ENCODE results near the gene RNF10. TPM values are rescaled to one million over a fixed set of nuclear protein-coding genes. Genes with fewer than 3 reads are reported as not detected.
A peak's percentile ranks its signal among the peaks of the same experiment; 100 is the strongest.

The RNF10 gene
- total RNA-seq, 4 donors from 2014 or later: 152 to 282 (median 247) TPM

DNA sequence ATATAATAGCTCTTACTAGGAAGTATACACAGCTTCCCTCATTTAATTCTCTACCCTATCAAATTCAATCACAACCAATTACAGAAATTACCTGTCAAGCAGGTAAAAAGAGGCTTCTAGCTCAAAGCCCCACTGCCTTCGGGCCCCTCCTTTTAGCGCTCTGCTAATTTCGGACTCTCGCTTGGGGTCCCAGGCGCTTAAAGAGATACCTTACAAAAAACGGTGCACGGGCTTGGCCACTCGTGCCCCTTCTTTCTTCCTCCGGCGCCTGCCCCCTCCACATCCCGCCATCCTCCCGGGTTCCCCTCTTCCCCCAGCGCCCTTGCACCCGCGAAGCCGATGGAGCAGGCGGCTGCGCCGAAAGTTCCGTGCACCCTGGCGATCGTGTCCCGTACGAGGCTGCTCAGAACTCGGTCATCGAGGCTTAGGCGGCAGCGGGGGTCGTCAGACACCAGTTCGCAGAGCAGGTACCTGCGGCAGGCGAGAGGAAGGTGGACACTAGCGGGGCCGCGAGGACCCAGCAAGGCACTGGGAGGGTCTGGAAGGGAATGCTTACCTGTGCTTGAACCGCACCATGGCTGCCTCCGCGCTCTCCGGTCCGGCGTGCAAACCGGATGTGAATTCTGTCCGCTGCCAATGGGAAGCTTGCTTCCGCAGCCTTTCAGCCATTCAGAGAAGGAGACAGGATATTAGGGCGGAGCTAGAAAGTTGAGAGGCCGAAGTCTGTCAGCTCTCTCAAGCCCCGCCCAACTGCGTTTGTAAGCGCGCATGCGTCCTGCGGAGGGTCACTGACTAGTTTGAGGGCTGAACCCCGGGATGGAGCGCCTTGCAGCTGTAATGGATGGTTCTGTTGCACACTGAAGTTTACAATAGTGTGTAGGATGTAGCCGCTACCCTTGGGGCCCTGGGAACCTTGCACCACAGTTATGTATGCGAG, 46.9 kb downstream of the RNF10 start, which contains the start of gene POP5:
TSS of gene POP5 (minus strand) at position 616 of the 937 bp plus-strand sequence. CDS start at position 576, 40 bp downstream.
- H3K9me3 ChIP-seq: no peaks in the 10 kb centered on the region
- peak within 1 kb of the TSS; percentile 68 to 86 (median 80) for H3K27ac ChIP-seq
- peak within 1 kb of the TSS; percentile 84 to 94 (median 92) for H3K4me3 ChIP-seq
- in situ Hi-C loops (cut with MboI; ENCODE audit: low sequenced_read_pairs in 4 of 4): loop anchor here (5.0 to 10.0 kb wide), 3 partner anchors 64 to 134 kb away; partner anchors contain the start of genes UNC119B (in 4 of the 4) and CABP1 (in 1 of the 4)
- TF ChIP-seq POLR2A (IDR thresholded peaks at IDR 0.05): peak; percentile 24 to 49
- no peak for TF ChIP-seq CTCF (IDR thresholded peaks at IDR 0.05 in 4 of 5, conservative IDR thresholded peaks at IDR 0.05 in 1 of 5)
- intact Hi-C loops (cut with DNase I; ENCODE audit: low total_unique reads): loop anchor here (1.0 to 10.0 kb wide), 6 partner anchors 44 to 436 kb away; partner anchors contain the start of genes C12orf43, DYNLL1 and SPPL3
- H3K36me3 ChIP-seq: peaks cover 0 to 38% of the 10 kb centered on the region in 2 donors
- ATAC-seq (peak; percentile 97), DNase-seq (peak; percentile 96)
- H3K27me3 ChIP-seq: no peaks in the 10 kb centered on the region
- H3K4me1 ChIP-seq: peaks cover 6 to 14% of the 10 kb centered on the region in 2 donors

DNA sequence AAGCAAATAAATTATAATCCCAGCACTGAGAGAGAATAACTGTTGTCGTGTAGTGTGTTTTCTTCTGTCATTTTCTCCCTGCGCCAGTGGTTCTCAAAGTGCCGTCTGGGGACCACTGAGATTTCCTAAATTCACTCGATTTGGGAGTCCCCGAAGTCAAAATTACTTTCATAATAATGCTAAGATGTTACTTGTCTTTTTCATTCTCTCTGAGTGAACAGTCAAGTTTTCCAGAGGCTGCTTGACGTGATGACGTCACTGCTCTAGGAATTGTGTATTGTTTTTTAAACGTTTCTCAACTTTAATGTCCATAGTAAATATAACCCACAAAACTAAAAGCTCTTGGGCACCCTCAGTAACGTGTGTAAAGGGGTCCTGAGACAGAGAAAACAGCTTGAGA, 47.8 kb downstream of the RNF10 start:
- Histone ChIP-seq H3K36me3 (peaks cover 0 to 29% of the 10 kb centered on the region in 2 donors), H3K4me3 (peak overlapping the region; percentile 84 to 94 (median 92)), H3K4me1 (peaks cover 6 to 14% of the 10 kb centered on the region in 2 donors), H3K27ac (peak overlapping the region in 3 of 4 donors; percentile 68 to 86 (median 83)), H3K9me3 (no peaks in the 10 kb centered on the region), H3K27me3 (no peaks in the 10 kb centered on the region)
- ATAC-seq (no peak), DNase-seq (no peak)
- TF ChIP-seq POLR2A (IDR thresholded peaks at IDR 0.05) (no peak), CTCF (IDR thresholded peaks at IDR 0.05 in 4 of 5, conservative IDR thresholded peaks at IDR 0.05 in 1 of 5) (no peak)
- in situ Hi-C loops (cut with MboI; ENCODE audit: low sequenced_read_pairs in 4 of 4) (loop anchor here (5.0 to 10.0 kb wide), 3 partner anchors 63 to 133 kb away; partner anchors contain the start of genes UNC119B (in 4 of the 4) and CABP1 (in 1 of the 4)), intact Hi-C loops (cut with DNase I; ENCODE audit: low total_unique reads) (loop anchor here (1.0 to 10.0 kb wide), 8 partner anchors 45 to 515 kb away; partner anchors contain the start of genes C12orf43, DYNLL1 and SPPL3)

- Histone ChIP-seq H3K27ac (no peak overlapping the region), H3K4me1 (peaks cover 10 to 18% of the 10 kb centered on the region in 2 donors), H3K27me3 (no peaks in the 10 kb centered on the region), H3K4me3 (no peak overlapping the region), H3K9me3 (no peaks in the 10 kb centered on the region), H3K36me3 (peaks cover 0 to 13% of the 10 kb centered on the region in 2 donors)
- intact Hi-C loops (cut with DNase I; ENCODE audit: low total_unique reads) (loop anchor here (1.0 to 10.0 kb wide), 10 partner anchors 46 to 527 kb away; partner anchors contain the start of genes C12orf43, DYNLL1 and SPPL3), in situ Hi-C loops (cut with MboI; ENCODE audit: low sequenced_read_pairs in 4 of 4) (loop anchor here (5.0 to 10.0 kb wide), 3 partner anchors 61 to 131 kb away; partner anchors contain the start of genes UNC119B (in 4 of the 4) and CABP1 (in 1 of the 4))
- TF ChIP-seq CTCF (IDR thresholded peaks at IDR 0.05 in 4 of 5, conservative IDR thresholded peaks at IDR 0.05 in 1 of 5): peak; percentile 89 to 95 (median 93)
- TF ChIP-seq POLR2A (IDR thresholded peaks at IDR 0.05): no peak
- peak; percentile 45 to 58 for DNase-seq
- peak; percentile 13 to 27 for ATAC-seq
Measured at GRCh38 chr12:120583478-120584030, 49.4 kb downstream of the RNF10 start.

Data from gastrocnemius medialis (tissue), 4 donors.